Neural progenitor cell (in vitro differentiated cells): ENCODE measurements around the gene CAPSL. TPM values are rescaled to one million over a fixed set of nuclear protein-coding genes. Genes with fewer than 3 reads are reported as not detected.

Experiments
- DNase-seq: peaks from one replicate; pipeline ENCODE4 v3.0.0-alpha.2; 2016; ENCODE audit warnings: low spot score
- H2AFZ ChIP-seq: fragments of 200-600 bp; sonication (generic); replicated peaks from 2 replicates; pipeline ENCODE4 v1.6.1; 2016; ENCODE audit warnings: antibody characterized with exemption
- H3F3A ChIP-seq: fragments of 200-600 bp; sonication (generic); 2 replicates; pipeline ENCODE4 v1.6.1; 2016; ENCODE audit warnings: antibody characterized with exemption, low read depth
- H3K27ac ChIP-seq: fragments of 200-600 bp; sonication (generic); 2 replicates; pipeline ENCODE4 v1.5.1; 2016; ENCODE audit warnings: mild to moderate bottlenecking
- H3K27me3 ChIP-seq: fragments of 200-600 bp; sonication (generic); 2 replicates; pipeline ENCODE4 v1.6.1; 2016; ENCODE audit warnings: mild to moderate bottlenecking, moderate library complexity
- H3K36me3 ChIP-seq: fragments of 200-600 bp; sonication (generic); 2 replicates; pipeline ENCODE4 v1.5.1; 2016
- H3K4me1 ChIP-seq: fragments of 200-600 bp; sonication (generic); 2 replicates; pipeline ENCODE4 v1.6.1; 2016; ENCODE audit warnings: mixed run types
- H3K4me2 ChIP-seq: fragments of 200-600 bp; sonication (generic); 2 replicates; pipeline ENCODE4 v1.6.1; 2016
- H3K4me3 ChIP-seq: fragments of 200-600 bp; sonication (generic); 2 replicates; pipeline ENCODE4 v1.5.1; 2016
- H3K79me2 ChIP-seq: fragments of 200-600 bp; sonication (generic); 2 replicates; pipeline ENCODE4 v1.6.1; 2016; ENCODE audit warnings: low read depth
- H3K9ac ChIP-seq: fragments of 200-600 bp; sonication (generic); 2 replicates; pipeline ENCODE4 v1.6.1; 2016
- H3K9me3 ChIP-seq: fragments of 200-600 bp; sonication (generic); 2 replicates; pipeline ENCODE4 v1.5.1; 2016; ENCODE audit warnings: low read depth
- H4K20me1 ChIP-seq: fragments of 200-600 bp; sonication (generic); 2 replicates; pipeline ENCODE4 v1.6.1; 2016; ENCODE audit warnings: low read depth
- H3K27ac Mint-ChIP-seq: 3 replicates; pipeline ENCODE4 v1.8.0; 2021; ENCODE audit warnings: mixed read lengths
- H3K27me3 Mint-ChIP-seq: 2 replicates; pipeline ENCODE4 v1.8.0; 2022; ENCODE audit warnings: low read depth, mild to moderate bottlenecking, inconsistent platforms, moderate library complexity, mixed read lengths; ENCODE audit not compliant: insufficient read depth
- H3K36me3 Mint-ChIP-seq: 3 replicates; pipeline ENCODE4 v1.8.0; 2021; ENCODE audit warnings: mixed read lengths
- H3K4me1 Mint-ChIP-seq: 3 replicates; pipeline ENCODE4 v1.8.0; 2021; ENCODE audit warnings: mixed read lengths
- H3K4me3 Mint-ChIP-seq: 3 replicates; pipeline ENCODE4 v1.8.0; 2021; ENCODE audit warnings: mild to moderate bottlenecking, moderate library complexity, mixed read lengths
- H3K9me3 Mint-ChIP-seq: 3 replicates; pipeline ENCODE4 v1.8.0; 2020; ENCODE audit warnings: mixed read lengths
- CTCF ChIP-seq: fragments of 200-600 bp; sonication (generic); IDR thresholded peaks from 2 replicates; pipeline ENCODE4 v1.5.1; 2017; ENCODE audit warnings: antibody characterized with exemption, mild to moderate bottlenecking
- EZH2 ChIP-seq: fragments of 200-600 bp; sonication (generic); IDR thresholded peaks from 2 replicates; pipeline ENCODE4 v1.6.1; 2017; ENCODE audit warnings: antibody characterized with exemption, mild to moderate bottlenecking, moderate library complexity
- EZH2phosphoT487 ChIP-seq: fragments of 200-600 bp; sonication (generic); IDR thresholded peaks from 2 replicates; pipeline ENCODE4 v1.6.1; 2017; ENCODE audit warnings: antibody characterized with exemption
- total RNA-seq: library from RNA; depleted of rRNA; stranded (reverse); fragments of >200 nt; gene quantifications from 2 replicates; pipeline ENCODE4 v1.2.3, GENCODE V29; 2015; ENCODE audit warnings: low replicate concordance

CAPSL gene
- total RNA-seq, 1 donor from 2014 or later = 0.15 TPM

- no peak for TF ChIP-seq EZH2phosphoT487
- no peak for TF ChIP-seq CTCF
- no peak for TF ChIP-seq EZH2
- H3K4me1 ChIP-seq = no peaks in the 10 kb centered on the region
- H3K36me3 Mint-ChIP-seq = no peaks in the 10 kb centered on the region
These were observed 36.3 kb downstream of the CAPSL start for GRCh38 chr5:35902046-35902672.

GRCh38 chr5:35900972-35901695 lies 37.3 kb downstream of the CAPSL start:
- no peak for TF ChIP-seq EZH2
- Histone ChIP-seq H3K4me1 (no peaks in the 10 kb centered on the region), H3K36me3 (no peaks in the 10 kb centered on the region), H3F3A (no peaks in the 10 kb centered on the region), H3K27me3 (no peaks in the 10 kb centered on the region), H3K79me2 (no peaks in the 10 kb centered on the region), H4K20me1 (no peaks in the 10 kb centered on the region), H3K4me2 (no peak overlapping the region), H2AFZ (no peak overlapping the region), H3K27ac (no peak overlapping the region), H3K9ac (no peak overlapping the region), H3K9me3 (no peaks in the 10 kb centered on the region), H3K4me3 (no peak overlapping the region)
- H3K27ac Mint-ChIP-seq = no peak overlapping the region
- H3K36me3 Mint-ChIP-seq = no peaks in the 10 kb centered on the region
- no peak for DNase-seq
- no peaks in the 10 kb centered on the region for H3K27me3 Mint-ChIP-seq
- H3K9me3 Mint-ChIP-seq = peaks cover 8% of the 10 kb centered on the region
- peaks cover 11% of the 10 kb centered on the region for H3K4me1 Mint-ChIP-seq
- no peak overlapping the region for H3K4me3 Mint-ChIP-seq

More at GRCh38 chr5:35902046-35902672, 36.3 kb downstream of the CAPSL start:
- H3K9me3 Mint-ChIP-seq = peaks cover 8% of the 10 kb centered on the region
- H3K79me2 ChIP-seq = no peaks in the 10 kb centered on the region
- H3K36me3 ChIP-seq = no peaks in the 10 kb centered on the region
- H3K4me3 Mint-ChIP-seq = no peak overlapping the region
- H3K4me1 Mint-ChIP-seq = peaks cover 11% of the 10 kb centered on the region
- no peak overlapping the region for H3K27ac ChIP-seq
- H3F3A ChIP-seq = no peaks in the 10 kb centered on the region
- no peak overlapping the region for H3K9ac ChIP-seq
- no peaks in the 10 kb centered on the region for H4K20me1 ChIP-seq
- no peaks in the 10 kb centered on the region for H3K27me3 ChIP-seq
- no peaks in the 10 kb centered on the region for H3K27me3 Mint-ChIP-seq
- H2AFZ ChIP-seq = no peak overlapping the region
- H3K4me2 ChIP-seq = no peak overlapping the region
- no peaks in the 10 kb centered on the region for H3K9me3 ChIP-seq
- DNase-seq = no peak
- no peak overlapping the region for H3K27ac Mint-ChIP-seq
- no peak overlapping the region for H3K4me3 ChIP-seq

GRCh38 chr5:35899800-35900199 lies 38.6 kb downstream of the CAPSL start:
- Mint-ChIP-seq H3K4me3 (no peak overlapping the region), H3K36me3 (no peaks in the 10 kb centered on the region), H3K27me3 (no peaks in the 10 kb centered on the region), H3K4me1 (peaks cover 11% of the 10 kb centered on the region), H3K27ac (no peak overlapping the region), H3K9me3 (peaks cover 4% of the 10 kb centered on the region)
- Histone ChIP-seq H2AFZ (no peak overlapping the region), H3K27ac (no peak overlapping the region), H3K9me3 (no peaks in the 10 kb centered on the region), H3K4me3 (no peak overlapping the region), H4K20me1 (no peaks in the 10 kb centered on the region), H3K4me2 (no peak overlapping the region), H3K27me3 (no peaks in the 10 kb centered on the region), H3F3A (no peaks in the 10 kb centered on the region), H3K36me3 (no peaks in the 10 kb centered on the region), H3K4me1 (no peaks in the 10 kb centered on the region), H3K9ac (no peak overlapping the region), H3K79me2 (no peaks in the 10 kb centered on the region)
- DNase-seq = no peak
- TF ChIP-seq EZH2phosphoT487 = no peak
- TF ChIP-seq EZH2 = no peak
- TF ChIP-seq CTCF = no peak
